ENCODE measurements around the gene CA6. TPM values are rescaled to one million over a fixed set of nuclear protein-coding genes. Genes with fewer than 3 reads are reported as not detected.
"Not testable (repeated sequence)": the region's sequence is repeated elsewhere in the genome, so short reads cannot be mapped to it uniquely, and the experiment has no call there.

The CA6 gene
- polyA plus RNA-seq, 1 donor, result not detected

DNA sequence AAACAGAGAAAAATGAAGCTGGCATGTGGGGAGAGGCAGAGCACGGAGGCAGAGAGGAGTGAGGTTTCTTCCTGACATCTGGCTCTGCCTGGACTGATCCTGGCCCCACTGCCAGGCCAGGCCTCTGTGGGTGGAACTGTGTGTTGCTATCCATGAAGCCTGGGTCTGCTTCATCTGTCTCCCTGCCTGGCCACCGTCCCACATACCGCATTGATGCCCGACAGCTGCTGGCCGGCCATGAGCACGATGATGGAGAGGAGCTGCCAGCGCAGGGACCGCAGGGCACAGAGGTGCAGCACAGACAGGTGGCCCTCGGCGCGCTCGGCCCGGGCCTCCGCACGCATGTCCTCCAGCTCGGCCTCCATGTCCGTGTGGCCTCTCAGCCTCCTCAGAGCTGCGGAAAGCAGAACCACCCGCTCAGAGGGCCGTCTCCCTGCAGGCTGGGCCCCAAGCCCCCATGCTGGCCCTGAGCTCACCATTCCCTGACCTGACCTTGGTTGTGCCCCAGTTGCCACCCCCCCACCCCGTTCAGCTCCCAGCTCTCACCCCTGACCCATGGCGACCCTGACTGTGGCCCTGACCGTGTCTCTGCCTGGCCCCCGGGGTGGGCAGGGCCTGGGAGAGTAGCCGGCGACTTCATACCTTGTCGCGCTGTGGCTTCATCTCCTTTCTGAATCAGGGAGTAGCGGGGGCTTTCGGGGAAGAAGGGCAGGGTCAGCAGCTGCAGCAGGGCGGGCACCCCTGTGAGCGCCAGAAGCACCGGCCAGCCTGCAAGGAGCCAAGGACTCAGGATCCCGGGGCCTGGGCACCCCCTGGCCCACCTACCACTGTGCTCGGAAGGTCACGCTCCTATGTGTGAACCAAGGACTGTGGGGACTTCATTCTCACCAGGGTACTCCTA is 69.1 kb downstream of the CA6 start:
- Histone ChIP-seq H3K36me3 (ENCODE audit: control insufficient read depth, insufficient read depth, low read length) (no peaks in the 10 kb centered on the region), H3K4me3 (ENCODE audit: low read length) (no peak overlapping the region), H3K4me1 (ENCODE audit: control insufficient read depth, insufficient read depth, low read length) (no peaks in the 10 kb centered on the region), H3K27me3 (ENCODE audit: control insufficient read depth, insufficient read depth, low read length) (no peaks in the 10 kb centered on the region), H3K9me3 (ENCODE audit: control insufficient read depth, low read depth, low read length) (no peaks in the 10 kb centered on the region), H3K27ac (ENCODE audit: low read length) (no peak overlapping the region)
- DNase-seq, result no peak
- WGBS (ENCODE audit: insufficient coverage, low lambda C conversion rate), result no CpG with 5 or more reads among the region's 36 CpGs

DNA sequence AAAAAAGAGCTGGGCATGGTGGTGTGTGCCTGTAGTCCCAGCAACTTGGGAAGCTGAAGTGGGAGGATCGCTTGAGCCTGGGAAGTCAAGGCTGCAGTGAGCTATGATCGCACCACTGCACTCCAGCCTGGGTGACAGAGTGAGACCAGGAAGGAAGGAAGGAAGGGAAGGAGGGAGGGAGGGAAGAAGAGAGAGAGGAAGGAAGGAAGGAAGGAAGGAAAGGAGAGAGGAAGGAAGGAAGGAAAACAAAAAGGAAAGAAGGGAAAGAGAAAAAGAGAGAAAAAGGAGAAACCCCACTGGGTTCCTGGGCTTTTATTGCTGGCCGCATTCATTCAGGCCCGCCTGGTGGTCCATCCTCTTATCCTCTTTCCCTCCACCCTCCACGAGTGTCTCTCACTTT is 70.8 kb downstream of the CA6 start:
- H3K27ac ChIP-seq (ENCODE audit: low read length), result no peak overlapping the region
- H3K4me1 ChIP-seq (ENCODE audit: control insufficient read depth, insufficient read depth, low read length), result peaks cover 3% of the 10 kb centered on the region
- no peak for DNase-seq
- no peaks in the 10 kb centered on the region for H3K36me3 ChIP-seq (ENCODE audit: control insufficient read depth, insufficient read depth, low read length)
- no peaks in the 10 kb centered on the region for H3K27me3 ChIP-seq (ENCODE audit: control insufficient read depth, insufficient read depth, low read length)
- 100% methylated on average over 1 of the region's 5 CpGs for WGBS (ENCODE audit: insufficient coverage, low lambda C conversion rate)
- no peak overlapping the region for H3K4me3 ChIP-seq (ENCODE audit: low read length)
- H3K9me3 ChIP-seq (ENCODE audit: control insufficient read depth, low read depth, low read length), result no peaks in the 10 kb centered on the region

DNA sequence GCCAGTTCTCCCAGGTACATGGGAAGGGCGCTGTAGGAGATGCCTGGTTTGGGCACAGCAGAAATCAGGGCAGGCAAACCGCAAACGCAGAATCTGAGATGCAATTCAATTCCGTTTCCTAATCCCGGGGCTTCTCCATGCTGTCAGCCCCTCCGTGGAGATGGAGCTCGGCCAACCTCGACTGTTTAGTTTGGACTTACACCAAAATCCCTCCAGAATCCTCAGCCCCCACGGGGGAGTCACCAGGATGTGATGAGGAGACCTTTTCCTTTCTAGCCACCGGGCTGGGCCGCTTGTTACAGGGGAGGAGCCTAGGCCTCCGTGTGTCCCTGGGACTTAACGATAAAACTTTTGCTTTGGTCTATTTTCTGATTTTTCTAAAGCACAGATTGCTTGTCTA is 72.7 kb downstream of the CA6 start:
- WGBS (ENCODE audit: insufficient coverage, low lambda C conversion rate), result no CpG with 5 or more reads among the region's 13 CpGs
- no peaks in the 10 kb centered on the region for H3K27me3 ChIP-seq (ENCODE audit: control insufficient read depth, insufficient read depth, low read length)
- H3K4me3 ChIP-seq (ENCODE audit: low read length), result no peak overlapping the region
- DNase-seq, result no peak
- no peaks in the 10 kb centered on the region for H3K9me3 ChIP-seq (ENCODE audit: control insufficient read depth, low read depth, low read length)
- no peak overlapping the region for H3K27ac ChIP-seq (ENCODE audit: low read length)
- no peaks in the 10 kb centered on the region for H3K36me3 ChIP-seq (ENCODE audit: control insufficient read depth, insufficient read depth, low read length)
- H3K4me1 ChIP-seq (ENCODE audit: control insufficient read depth, insufficient read depth, low read length), result peaks cover 16% of the 10 kb centered on the region

DNA sequence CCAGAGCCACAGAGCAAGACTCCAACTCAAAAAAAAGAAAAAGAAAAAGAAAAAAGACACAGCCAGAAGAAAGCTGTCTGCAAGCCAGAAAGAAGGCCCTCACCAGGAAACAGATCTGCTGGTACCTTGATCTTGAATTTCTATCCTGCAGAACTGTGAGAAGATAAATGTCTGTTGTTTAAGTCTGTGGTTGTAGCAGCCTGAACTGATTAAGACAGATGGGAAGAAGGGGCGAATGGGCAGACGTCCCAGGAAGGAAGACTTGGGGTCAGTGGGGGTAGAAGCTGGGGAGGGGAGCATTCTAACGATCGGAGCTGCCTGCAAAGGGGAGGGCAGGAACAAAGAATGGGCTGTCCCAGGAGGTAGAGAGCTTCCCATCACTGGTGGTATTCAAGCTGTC is 74.2 kb downstream of the CA6 start:
- no peak for DNase-seq
- Histone ChIP-seq H3K9me3 (ENCODE audit: control insufficient read depth, low read depth, low read length) (peaks cover 2% of the 10 kb centered on the region), H3K4me3 (ENCODE audit: low read length) (no peak overlapping the region), H3K36me3 (ENCODE audit: control insufficient read depth, insufficient read depth, low read length) (no peaks in the 10 kb centered on the region), H3K4me1 (ENCODE audit: control insufficient read depth, insufficient read depth, low read length) (peaks cover 27% of the 10 kb centered on the region), H3K27ac (ENCODE audit: low read length) (no peak overlapping the region), H3K27me3 (ENCODE audit: control insufficient read depth, insufficient read depth, low read length) (no peaks in the 10 kb centered on the region)
- no CpG with 5 or more reads among the region's 4 CpGs for WGBS (ENCODE audit: insufficient coverage, low lambda C conversion rate)

DNA sequence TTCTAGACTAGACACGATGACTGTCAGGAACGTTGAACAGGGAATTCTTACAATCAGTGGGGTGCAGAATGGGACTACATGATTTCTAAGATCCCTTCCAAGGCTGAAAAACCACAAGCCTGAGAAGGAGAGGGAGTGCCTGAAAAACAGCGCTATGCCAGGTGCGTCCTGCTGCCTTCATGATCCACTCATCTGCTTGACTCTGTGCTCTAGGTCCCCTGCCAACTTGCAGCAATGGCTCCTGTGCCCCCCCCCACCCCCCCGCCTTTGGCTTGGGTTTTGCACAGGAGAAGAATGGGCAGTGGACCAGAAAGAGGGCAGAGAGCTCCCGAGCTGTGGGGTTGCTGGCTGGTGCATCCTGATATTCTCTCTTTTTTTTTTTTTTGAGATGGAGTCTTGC is 74.6 kb downstream of the CA6 start:
- Histone ChIP-seq H3K27me3 (ENCODE audit: control insufficient read depth, insufficient read depth, low read length) (no peaks in the 10 kb centered on the region), H3K4me1 (ENCODE audit: control insufficient read depth, insufficient read depth, low read length) (peaks cover 31% of the 10 kb centered on the region), H3K4me3 (ENCODE audit: low read length) (no peak overlapping the region), H3K27ac (ENCODE audit: low read length) (no peak overlapping the region), H3K36me3 (ENCODE audit: control insufficient read depth, insufficient read depth, low read length) (no peaks in the 10 kb centered on the region), H3K9me3 (ENCODE audit: control insufficient read depth, low read depth, low read length) (peaks cover 3% of the 10 kb centered on the region)
- DNase-seq, result no peak
- WGBS (ENCODE audit: insufficient coverage, low lambda C conversion rate), result no CpG with 5 or more reads among the region's 6 CpGs

DNA sequence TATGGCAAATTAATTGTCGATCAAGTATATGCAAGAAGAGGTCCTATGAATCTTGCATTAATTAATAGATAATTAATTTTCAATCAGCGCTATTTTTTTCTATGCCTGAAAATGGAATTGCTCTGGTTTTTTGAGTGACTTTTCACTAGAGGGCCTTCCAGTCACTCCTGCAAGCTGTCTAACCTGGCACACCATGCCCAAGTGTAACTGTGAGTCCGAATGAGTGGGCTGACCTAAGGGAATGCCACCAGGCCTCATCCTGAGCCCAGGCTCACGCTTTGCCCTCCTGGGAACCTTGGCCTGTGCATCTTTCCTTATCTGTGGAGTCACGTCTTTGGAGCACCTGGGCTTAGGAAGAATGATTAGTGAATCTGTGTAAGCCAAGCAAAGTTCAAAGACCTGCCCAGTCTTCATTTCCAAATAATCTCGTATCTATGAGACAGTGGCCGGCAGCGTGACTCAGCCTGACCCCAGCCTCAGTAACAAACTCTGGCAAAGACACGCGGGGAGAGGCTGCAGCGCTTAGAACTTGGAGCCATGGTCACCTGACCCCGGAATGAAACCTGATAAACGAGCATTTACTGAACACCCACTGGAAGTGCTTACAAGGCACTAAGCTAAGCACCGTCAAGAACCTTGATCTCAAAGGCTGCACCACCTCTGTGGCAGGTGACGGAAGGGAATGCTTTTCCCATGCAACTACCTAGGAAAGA is 76.5 kb downstream of the CA6 start:
- H3K36me3 ChIP-seq (ENCODE audit: control insufficient read depth, insufficient read depth, low read length); H3K27me3 ChIP-seq (ENCODE audit: control insufficient read depth, insufficient read depth, low read length); H3K4me3 ChIP-seq (ENCODE audit: low read length); H3K9me3 ChIP-seq (ENCODE audit: control insufficient read depth, low read depth, low read length): not testable (repeated sequence)
- Histone ChIP-seq H3K4me1 (ENCODE audit: control insufficient read depth, insufficient read depth, low read length) (peaks cover 44% of the 10 kb centered on the region), H3K27ac (ENCODE audit: low read length) (peak overlapping the region; percentile 96)
- 42% methylated on average over 2 of the region's 15 CpGs for WGBS (ENCODE audit: insufficient coverage, low lambda C conversion rate)
- DNase-seq, result peak; percentile 82 to 94

DNA sequence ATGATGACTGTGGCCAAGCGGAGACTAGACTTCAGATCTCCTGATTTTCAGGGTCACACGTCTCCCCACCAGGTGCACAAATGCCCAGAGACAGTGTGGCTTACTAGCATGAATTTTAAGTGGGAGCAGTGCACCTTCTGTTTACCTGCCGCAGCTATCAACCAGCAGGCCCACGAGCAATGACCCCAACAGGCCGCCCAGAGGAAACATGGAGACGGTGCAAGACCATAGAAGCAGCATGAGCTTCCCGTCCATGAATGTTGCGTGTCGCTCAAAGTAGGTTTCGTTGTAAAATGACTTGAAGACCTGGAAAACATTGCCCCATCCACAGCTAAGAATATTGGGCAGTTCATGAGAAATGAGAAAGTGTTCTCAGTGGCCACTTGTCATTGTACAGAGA is 77.1 kb downstream of the CA6 start:
- Histone ChIP-seq H3K9me3 (ENCODE audit: control insufficient read depth, low read depth, low read length) (peaks cover 3% of the 10 kb centered on the region), H3K27ac (ENCODE audit: low read length) (peak overlapping the region; percentile 96), H3K4me1 (ENCODE audit: control insufficient read depth, insufficient read depth, low read length) (peaks cover 47% of the 10 kb centered on the region), H3K4me3 (ENCODE audit: low read length) (no peak overlapping the region), H3K27me3 (ENCODE audit: control insufficient read depth, insufficient read depth, low read length) (no peaks in the 10 kb centered on the region), H3K36me3 (ENCODE audit: control insufficient read depth, insufficient read depth, low read length) (no peaks in the 10 kb centered on the region)
- no peak for DNase-seq
- WGBS (ENCODE audit: insufficient coverage, low lambda C conversion rate), result 40% methylated on average over 1 of the region's 10 CpGs

Other genes with a start within 250 kb of the CA6 start
- 62.3 TPM for gene RERE, start 128.2 kb upstream of the CA6 start, polyA plus RNA-seq
- 728 TPM for gene ENO1, start 67.2 kb upstream of the CA6 start, polyA plus RNA-seq
- 4.8 TPM for gene SLC2A7, start 80.6 kb downstream of the CA6 start, polyA plus RNA-seq
- 87.3 TPM for gene SLC2A5, start 123.8 kb downstream of the CA6 start, polyA plus RNA-seq
- 27.8 TPM for gene GPR157, start 183.2 kb downstream of the CA6 start, polyA plus RNA-seq